SK-N-SH treated with all-trans-retinoic acid at 6 μM for 48 hours (cell line): Measurements from ENCODE around the gene MIEF2.

Experiments
- TOX ChIP-seq: fragments of 250-450 bp; sonication (Bioruptor Pico); IDR thresholded peaks from 2 replicates; pipeline ENCODE4 v1.8.0; 2021; ENCODE audit warnings: mild to moderate bottlenecking, moderate library complexity, borderline replicate concordance
- TSHZ2 ChIP-seq: fragments of 250-450 bp; sonication (Bioruptor Pico); IDR thresholded peaks from 2 replicates; pipeline ENCODE4 v1.5.0; 2020; ENCODE audit warnings: mild to moderate bottlenecking, moderate library complexity
- ZFP3 ChIP-seq: fragments of 250-450 bp; sonication (Bioruptor Pico); IDR thresholded peaks from 2 replicates; pipeline ENCODE4 v1.5.0; 2020; ENCODE audit warnings: mild to moderate bottlenecking, moderate library complexity

GRCh38 chr17:18261146-18261515 lies 669 bp downstream of the MIEF2 start:
- TF ChIP-seq TSHZ2 (CRISPR knock-in tag) (no peak), ZFP3 (no peak), TOX (CRISPR knock-in tag) (no peak)
